HG02571 (cell line): ENCODE measurements around the gene HIC2.
"Not testable (repeated sequence)": the region's sequence is repeated elsewhere in the genome, so short reads cannot be mapped to it uniquely, and the experiment has no call there.

Experiments used
- ATAC-seq: cut with Tn5 transposase; IDR thresholded peaks from one replicate; pipeline ENCODE4 v1.9.1; 2021; ENCODE audit warnings: mild to moderate bottlenecking, moderate library complexity; ENCODE audit not compliant: unreplicated experiment

The HIC2 gene, protein sequence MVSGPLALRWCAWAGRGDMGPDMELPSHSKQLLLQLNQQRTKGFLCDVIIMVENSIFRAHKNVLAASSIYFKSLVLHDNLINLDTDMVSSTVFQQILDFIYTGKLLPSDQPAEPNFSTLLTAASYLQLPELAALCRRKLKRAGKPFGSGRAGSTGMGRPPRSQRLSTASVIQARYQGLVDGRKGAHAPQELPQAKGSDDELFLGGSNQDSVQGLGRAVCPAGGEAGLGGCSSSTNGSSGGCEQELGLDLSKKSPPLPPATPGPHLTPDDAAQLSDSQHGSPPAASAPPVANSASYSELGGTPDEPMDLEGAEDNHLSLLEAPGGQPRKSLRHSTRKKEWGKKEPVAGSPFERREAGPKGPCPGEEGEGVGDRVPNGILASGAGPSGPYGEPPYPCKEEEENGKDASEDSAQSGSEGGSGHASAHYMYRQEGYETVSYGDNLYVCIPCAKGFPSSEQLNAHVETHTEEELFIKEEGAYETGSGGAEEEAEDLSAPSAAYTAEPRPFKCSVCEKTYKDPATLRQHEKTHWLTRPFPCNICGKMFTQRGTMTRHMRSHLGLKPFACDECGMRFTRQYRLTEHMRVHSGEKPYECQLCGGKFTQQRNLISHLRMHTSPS

DNA sequence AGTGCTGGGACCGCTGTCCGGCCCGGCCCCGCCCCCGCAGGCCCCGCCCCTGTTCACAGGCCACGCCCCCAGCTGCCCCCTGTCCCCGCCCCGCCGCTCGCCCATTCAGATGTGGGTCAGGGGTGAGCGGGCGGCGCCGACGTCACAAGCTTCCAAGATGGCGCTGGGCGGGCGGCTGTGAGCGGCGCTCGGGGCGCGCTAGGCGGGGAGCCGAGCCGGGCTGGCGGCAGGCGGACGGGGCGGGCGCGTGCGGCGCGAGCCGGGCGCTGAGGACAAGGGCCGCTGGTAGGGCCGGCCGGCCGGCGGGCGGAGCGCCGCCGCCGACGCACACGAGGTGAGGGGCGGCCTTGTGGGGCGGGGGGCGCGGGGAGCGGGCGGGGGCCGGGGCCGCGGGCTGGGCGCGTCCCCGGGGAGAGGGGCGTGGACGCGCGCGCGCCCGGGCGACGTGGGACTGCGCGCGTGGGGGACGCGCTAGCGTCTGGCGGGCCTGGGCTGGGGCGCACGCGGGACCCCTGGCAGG lies at the start of gene HIC2:
HIC2 (plus strand) TSS at position 145 of the 520 bp plus-strand sequence. CDS start 25,461 bp downstream, outside the sequence.
- ATAC-seq: peak; percentile 72

DNA sequence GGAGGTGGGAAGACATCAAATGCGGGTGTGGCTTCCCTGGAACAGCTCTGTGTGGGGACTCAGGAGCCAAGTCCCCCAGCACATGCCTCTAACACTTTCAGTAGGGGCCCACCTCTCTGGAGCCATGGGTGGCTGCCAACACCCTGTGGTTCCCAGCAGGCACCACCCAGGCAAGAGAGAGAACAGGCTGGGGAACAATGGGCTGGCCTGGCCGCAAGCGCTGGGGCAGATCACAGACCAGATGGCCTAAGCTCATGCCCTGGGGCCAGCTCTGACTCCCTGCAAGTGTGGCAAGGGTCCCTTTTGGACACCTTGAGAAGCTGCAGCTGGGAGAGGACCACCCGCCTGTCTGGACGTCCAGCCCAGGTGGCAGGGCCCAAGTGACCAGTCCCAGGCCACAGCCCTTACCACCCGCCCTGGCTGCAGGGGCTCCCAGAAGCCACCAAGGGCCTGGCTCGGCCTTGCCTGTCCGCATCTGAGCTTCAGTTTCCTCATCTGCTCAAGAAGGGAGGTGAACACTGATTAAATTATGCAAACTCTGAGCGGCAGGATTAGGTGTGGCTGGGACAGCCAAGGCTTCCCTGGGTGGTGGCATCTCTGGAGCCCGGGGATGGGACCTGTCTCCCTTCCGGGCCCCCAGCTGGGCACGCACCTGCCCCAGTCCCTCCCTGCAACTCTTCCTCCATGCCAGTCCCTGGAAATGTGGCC lies 48.4 kb upstream of the HIC2 start:
- not testable (repeated sequence) for ATAC-seq

DNA sequence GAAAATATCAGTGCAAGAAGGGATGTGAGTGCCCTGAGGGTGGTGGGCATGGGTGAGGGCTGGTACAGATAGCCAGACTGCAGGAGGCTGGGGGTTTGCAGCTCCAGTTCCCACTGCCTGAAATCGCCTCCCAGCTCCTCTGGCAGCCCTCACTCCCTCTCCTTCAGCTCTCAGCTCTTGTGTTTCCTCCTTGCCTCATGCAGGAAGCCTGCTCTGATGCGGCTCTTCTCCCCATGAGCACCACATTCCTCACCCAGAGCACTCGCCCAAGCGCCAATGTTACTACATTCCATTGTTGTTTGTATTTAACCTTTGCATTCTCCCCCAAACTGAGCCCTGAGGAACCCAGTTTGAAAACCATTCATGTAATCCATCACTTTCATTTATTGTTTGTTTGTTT lies 41.3 kb upstream of the HIC2 start:
- not testable (repeated sequence) for ATAC-seq

DNA sequence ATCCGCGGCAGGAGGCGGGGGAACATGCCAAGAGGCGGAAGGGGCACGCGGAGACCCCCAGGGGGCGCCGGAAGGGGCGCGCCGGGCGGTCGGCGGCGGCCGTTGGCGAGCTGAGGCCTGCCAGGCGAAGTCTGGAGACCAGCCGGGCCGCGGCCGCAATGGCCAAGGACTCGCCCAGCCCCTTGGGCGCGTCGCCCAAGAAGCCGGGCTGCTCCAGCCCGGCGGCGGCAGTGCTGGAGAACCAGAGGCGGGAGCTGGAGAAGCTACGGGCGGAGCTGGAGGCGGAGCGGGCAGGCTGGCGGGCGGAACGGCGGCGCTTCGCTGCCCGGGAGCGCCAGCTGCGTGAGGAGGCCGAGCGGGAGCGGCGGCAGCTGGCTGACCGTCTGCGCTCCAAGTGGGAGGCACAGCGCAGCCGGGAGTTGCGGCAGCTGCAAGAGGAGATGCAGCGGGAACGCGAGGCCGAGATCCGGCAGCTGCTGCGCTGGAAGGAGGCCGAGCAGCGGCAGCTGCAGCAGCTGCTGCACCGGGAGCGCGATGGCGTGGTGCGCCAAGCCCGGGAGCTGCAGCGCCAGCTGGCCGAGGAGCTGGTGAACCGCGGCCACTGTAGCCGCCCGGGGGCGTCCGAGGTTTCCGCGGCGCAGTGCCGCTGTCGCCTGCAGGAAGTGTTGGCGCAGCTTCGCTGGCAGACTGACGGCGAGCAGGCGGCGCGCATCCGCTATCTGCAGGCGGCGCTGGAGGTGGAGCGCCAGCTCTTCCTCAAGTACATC lies 33.3 kb upstream of the HIC2 start, which contains the start of gene RIMBP3B:
RIMBP3B (plus strand) TSS at position 51 of the 767 bp plus-strand sequence; CDS start at position 159, 108 bp downstream.
- not testable (repeated sequence) for ATAC-seq

DNA sequence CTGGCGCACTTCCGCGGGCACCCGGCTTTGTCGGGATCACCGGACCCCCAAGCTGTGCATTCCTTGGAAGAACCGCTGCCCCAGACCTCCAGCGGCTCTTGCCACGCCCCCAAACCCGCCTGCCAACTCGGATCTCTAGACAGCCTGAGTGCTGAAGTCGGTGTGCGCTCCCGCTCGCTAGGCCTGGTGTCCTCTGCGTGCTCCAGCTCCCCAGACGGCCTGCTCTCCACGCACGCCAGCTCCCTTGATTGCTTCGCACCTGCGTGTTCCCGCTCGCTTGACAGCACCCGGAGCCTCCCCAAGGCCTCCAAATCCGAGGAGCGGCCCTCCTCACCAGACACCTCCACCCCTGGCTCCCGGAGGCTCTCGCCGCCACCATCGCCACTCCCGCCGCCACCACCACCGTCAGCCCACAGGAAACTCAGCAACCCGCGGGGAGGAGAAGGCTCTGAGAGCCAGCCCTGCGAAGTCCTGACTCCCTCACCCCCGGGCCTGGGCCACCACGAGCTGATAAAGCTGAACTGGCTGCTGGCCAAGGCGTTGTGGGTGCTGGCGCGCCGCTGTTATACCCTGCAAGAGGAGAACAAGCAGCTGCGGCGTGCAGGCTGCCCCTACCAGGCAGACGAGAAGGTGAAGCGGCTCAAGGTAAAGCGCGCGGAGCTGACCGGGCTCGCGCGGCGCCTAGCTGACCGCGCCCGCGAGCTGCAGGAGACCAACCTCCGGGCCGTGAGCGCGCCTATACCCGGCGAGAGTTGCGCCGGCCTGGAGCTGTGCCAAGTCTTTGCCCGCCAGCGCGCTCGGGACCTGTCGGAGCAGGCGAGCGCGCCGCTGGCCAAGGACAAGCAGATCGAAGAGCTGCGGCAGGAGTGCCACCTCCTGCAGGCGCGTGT lies 32.5 kb upstream of the HIC2 start:
- not testable (repeated sequence) for ATAC-seq

DNA sequence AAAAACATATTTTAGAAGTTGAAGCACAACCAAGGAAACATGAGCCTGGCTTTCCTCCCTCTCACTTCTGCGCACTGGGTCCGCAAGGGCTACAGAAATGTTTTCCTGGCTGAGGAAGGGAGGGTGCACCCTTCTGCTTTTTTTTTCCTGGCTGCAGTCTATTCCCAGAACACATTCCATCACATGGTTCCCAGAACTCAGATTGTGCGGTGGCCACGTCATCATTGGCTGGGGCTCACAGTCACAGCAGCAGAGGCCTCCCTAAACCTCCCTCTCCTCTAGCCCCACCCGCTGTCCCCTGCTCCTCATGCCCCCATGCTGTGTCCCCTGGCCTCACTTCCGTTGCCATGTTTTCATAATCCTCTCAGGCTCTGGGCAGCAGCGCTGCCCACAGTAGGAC lies 27.7 kb upstream of the HIC2 start:
- not testable (repeated sequence) for ATAC-seq

DNA sequence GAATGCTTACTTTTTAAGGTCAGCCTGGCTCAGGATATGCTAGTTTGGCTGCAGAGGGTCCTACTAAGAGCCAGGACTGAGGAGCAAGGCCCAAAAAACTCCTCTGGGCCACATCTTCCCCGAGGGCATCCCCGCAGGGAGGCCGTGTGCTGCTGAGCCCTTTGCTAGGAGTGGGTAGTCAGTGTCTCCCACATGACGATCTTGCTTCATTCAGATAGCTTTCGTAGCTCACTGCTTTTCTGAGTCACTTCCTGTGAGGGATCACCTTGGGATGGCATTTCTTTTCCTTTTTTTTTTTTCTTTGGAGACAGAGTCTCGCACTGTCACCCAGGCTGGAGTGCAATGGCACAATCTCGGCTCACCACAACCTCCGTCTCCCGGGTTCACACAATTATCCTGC lies 27.2 kb upstream of the HIC2 start:
- ATAC-seq: not testable (repeated sequence)

DNA sequence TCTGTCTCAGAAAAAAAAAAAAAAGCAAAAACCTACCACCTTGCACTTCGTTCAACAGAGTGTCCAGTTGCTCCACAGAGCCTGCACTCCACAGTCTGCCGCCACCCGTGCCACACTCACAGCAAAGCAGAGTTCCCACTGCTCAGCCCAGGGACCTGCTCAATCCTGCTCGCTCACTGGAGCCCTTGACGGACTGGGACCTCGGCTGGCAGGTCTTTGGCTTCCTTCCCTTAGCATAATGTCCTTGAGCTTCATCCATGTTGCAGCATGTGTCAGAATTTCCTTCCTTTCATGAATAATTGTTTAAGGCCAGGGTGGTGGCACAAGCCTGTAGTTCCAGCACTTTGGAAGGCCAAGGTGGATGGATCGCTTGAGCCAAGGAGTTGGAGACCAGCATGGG lies 22.6 kb upstream of the HIC2 start:
- ATAC-seq: not testable (repeated sequence)

DNA sequence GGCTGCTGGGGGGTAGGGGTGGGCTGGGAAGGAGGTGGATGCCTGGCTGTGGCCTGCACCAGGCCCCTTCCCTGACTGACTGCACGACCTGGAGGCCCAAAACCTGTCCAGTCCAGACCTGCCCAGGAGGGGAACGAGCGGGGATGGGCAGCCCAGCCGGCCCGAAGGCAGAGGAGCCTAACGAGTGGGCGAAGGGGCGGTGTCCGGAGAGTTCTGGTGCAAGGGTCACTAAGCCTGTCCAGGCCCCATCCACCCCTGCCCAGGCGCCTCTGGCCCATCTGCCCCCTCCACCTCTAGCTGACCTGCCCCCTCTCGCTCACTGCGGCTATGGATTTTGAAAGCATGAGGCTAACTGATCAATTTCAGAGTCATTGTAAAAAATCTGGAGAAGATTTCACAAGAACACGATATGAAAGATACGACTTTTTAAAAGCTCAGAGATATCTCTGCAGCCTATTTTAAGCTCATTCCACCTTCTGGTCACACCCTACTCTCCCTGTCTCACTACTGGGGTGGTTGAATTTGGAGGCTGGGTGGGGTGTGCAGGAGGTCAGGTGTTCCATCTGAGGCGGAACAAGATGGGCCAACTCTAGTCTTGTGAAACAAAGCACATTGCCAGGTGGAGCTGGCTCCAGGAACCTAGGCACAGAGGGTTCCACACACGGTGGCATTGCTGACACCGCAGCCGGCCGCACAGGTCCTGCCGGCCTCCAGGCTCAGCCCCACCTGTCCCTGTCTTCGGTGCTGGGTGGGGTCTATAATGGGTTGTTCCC lies 15.8 kb upstream of the HIC2 start:
- not testable (repeated sequence) for ATAC-seq

DNA sequence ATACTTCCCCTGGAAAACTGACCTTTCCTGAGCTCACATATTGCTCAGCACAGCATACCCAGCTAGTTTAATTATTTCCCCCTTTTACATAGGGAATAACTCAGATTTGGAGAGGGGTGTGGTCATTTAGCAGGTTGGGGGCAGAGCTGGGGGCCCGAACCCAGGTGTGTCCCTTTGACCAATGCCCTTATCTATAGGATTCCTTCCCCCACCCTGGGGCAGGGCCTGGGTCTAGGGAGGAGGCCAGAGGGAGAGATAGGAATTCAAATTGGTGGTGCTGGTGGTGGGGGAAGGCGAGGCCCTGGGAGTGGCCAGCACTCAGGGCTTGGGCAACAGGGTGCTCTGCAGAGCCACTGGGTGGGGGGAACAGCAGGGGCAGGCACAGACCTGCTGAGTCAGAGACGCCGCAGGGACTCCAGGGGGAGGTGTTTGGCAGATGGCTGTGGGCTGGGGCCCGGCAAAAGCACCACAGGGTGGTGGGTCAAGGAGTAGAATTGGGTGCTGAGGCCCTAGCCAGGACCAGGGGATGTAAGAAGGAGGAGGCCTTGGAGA lies 14.3 kb upstream of the HIC2 start:
- not testable (repeated sequence) for ATAC-seq

DNA sequence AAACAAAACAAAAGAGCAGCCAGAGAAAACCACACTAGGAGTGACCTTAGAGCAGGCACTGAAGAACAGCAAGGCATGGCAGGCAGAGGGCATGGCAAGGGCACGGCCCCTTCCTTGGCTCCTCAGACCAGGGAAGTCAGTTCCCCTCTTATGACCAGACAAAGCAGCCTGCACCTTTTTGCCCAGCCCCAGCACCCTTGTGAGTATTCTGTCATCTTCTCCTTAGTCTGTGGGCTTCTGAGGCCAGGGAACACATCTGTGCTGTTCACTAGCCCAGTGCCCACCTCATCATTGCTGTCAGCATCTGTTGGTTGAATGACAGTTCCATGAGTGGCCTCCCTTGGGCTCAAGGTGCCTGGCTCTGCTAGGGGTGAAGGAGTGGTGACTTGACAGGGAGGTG lies 10.0 kb upstream of the HIC2 start:
- ATAC-seq: not testable (repeated sequence)

DNA sequence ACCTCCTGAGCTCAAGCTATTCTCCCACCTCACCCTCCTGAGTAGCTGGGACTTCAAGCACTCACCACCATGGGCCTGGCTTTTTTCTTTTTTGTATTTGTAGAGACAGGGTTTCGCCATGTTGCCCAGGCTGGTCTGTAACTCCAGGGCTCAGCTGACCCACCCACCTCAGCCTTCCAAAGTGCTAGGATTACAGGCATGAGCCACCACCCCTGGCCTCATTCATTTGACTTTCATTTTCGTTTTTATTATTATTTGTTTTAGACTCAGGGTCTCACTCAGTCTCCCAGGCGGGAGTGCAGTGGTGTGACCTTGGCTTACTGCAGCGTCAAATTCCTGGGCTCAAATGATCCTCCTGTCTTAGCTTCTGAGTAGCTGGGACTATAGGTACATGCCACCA lies 9.4 kb upstream of the HIC2 start:
- ATAC-seq: not testable (repeated sequence)

DNA sequence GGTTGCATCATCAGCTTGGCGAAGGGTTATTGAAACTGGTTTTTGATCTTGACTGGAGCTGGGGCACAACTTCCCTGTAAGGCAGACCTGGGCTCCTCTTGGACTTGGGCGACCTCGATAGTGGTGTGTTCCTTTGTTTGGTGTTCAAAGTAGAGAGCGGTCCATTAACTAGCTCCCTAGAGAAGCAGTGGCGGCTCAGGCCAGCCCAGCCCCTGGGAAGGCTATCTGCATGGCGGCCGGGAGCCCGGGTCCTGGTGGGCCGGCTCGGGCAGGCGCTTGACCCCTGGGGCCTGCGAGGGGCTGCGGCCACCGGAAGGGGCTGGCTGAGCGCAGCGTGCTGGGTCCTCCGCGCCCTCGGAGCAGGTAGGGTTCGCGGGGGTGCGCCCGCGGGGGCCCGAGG lies 796 bp upstream of the HIC2 start:
- ATAC-seq: not testable (repeated sequence)

DNA sequence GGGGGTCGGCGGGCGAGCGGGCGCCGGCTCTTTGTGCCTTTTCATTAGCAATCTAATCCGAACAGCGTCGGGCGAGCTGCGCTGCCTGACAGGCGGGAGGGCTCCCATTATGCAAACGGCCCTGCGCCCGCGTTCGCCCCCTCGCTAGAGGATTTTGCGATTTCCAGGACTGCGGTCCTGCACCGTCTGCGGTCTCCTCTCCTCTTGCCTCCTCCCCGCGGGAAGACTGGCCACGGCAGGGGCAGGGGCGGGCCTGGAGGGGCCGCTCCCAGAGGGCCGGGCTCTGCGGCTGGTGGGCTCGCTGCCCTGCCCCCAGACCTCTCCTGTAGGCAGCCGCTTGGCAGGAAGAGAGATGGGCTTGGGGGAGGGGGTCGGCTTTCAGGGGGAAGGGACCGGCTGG lies 682 bp downstream of the HIC2 start:
- ATAC-seq: peak; percentile 14

DNA sequence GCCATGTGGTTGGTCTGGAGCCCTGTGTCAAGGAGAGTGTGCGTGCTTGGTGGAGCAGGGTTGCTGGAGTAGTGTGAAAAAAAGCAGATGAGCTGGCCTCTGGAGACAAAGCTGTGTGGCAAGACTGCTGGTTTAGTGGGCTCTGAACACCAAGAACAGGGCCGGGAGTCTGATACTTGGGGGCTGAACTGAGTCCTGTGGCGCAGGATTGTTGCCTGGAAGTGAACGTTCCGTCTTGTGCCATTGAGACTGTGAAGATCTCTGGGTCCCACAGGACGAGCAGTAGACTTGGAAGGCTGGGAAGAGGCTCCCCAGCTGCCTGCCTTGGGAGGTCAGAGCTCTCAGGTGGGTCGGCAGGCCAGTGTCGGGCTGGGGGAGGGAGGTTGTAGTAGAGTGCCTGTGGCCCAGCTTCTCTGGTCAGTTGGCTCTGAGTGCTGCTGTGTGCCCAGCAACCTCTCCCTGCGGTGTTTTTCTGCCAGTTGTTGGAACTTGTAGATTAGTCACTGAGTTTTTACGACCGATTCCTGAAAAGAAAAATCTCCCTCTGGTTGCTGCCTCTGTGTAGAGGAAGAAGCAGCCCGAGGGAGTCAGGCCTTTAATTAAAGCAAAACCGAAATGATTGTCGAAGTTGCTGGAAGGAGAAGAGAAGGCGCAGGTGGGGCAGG lies 1.9 kb downstream of the HIC2 start:
- ATAC-seq: not testable (repeated sequence)

DNA sequence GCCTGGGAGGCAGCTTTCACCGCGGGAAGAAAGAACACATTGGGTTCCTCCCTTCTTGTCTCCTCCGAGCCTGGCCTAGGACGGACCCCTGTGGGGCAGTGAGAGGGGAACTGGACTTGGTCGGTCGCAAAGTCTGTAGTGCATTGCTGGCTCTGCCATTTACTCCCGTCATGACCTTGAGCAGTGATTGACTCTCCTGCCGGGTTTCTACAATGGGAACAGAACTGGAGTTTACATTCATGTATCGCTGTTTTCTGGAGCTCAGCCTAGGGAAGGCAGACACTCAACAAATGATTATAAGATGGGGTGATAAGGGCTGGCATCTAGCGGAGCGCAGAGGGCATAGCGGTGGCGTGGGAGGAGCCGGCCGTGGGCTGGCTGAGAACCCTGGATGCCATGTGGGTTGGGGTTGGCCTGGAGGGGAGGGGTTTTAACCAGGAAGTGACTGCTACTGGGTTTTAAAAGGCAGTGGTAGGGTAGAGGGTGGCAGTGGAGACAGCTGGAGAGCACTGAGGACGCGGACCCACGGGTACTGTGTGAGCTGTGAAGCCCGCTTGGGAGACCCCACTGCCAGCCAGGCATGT lies 3.1 kb downstream of the HIC2 start:
- ATAC-seq: not testable (repeated sequence)

DNA sequence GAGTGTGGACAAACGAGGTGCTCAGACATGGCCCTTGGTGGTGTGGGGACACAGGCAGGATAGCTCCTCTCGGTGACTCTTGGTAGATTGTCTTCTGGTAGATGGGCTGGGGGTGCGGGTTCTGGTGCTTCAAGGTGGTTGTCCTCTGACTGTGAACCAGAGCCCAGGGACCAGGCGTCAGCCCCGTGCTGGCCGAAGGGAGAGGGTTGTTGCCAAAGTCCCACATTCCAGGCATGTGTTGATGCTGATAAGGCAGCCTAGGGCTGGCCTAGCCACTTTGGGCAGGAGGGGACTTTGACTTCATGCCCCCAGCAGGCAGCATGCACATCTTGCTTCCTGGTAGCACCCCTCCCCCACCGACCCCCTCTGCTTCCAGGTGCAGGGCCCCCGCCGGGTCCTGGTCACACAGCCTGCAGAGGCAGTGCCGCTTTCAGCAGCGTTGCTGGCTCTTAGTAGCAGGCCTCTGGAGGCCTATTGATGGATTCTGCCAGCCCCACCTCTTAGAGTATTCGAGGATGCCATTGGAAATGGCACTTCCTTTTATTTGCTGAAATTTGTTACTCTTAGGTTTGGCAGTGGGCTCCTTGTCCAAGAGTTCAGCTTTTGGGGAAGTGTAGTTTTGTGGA lies 7.0 kb downstream of the HIC2 start:
- ATAC-seq: not testable (repeated sequence)
